ENCODE data around the gene LRRC14B.
"Not testable (repeated sequence)": the region's sequence is repeated elsewhere in the genome, so short reads cannot be mapped to it uniquely, and the experiment has no call there.

Gene LRRC14B

GRCh38 chr5:223791-224190 lies 32.5 kb downstream of the LRRC14B start:
- ChIA-PET POLR2A (ENCODE audit: low non-redundant PET) (no interaction called here), CTCF (no interaction called here)
- H3K27ac ChIP-seq: no peak overlapping the region
- no peak for TF ChIP-seq CTCF (conservative IDR thresholded peaks at IDR 0.05; ENCODE audit: low read depth)
- DNase-seq (ENCODE audit: low spot score): no peak

- POLR2A ChIA-PET (ENCODE audit: low non-redundant PET): no interaction called here
- CTCF ChIA-PET: no interaction called here
- no peak overlapping the region for H3K27ac ChIP-seq
- DNase-seq (ENCODE audit: low spot score): no peak
- TF ChIP-seq CTCF (conservative IDR thresholded peaks at IDR 0.05; ENCODE audit: low read depth): no peak
Measured at GRCh38 chr5:225334-225733, 34.0 kb downstream of the LRRC14B start.

- H3K27ac ChIP-seq; DNase-seq (ENCODE audit: low spot score); POLR2A ChIA-PET (ENCODE audit: low non-redundant PET); CTCF ChIA-PET: not testable (repeated sequence)
Measured at GRCh38 chr5:227375-227774, 36.1 kb downstream of the LRRC14B start.

- POLR2A ChIA-PET (ENCODE audit: low non-redundant PET): no interaction called here
- H3K27ac ChIP-seq: no peak overlapping the region
- DNase-seq (ENCODE audit: low spot score): no peak
- TF ChIP-seq CTCF (conservative IDR thresholded peaks at IDR 0.05; ENCODE audit: low read depth): no peak
- CTCF ChIA-PET: no interaction called here
Measured at GRCh38 chr5:228886-229285, 37.6 kb downstream of the LRRC14B start.

- H3K27ac ChIP-seq: no peak overlapping the region
- POLR2A ChIA-PET (ENCODE audit: low non-redundant PET): no interaction called here
- DNase-seq (ENCODE audit: low spot score): no peak
- CTCF ChIA-PET: no interaction called here
- TF ChIP-seq CTCF (conservative IDR thresholded peaks at IDR 0.05; ENCODE audit: low read depth): no peak
Measured at GRCh38 chr5:230711-231110, 39.4 kb downstream of the LRRC14B start.

GRCh38 chr5:231661-232060 lies 40.4 kb downstream of the LRRC14B start:
- ChIA-PET POLR2A (ENCODE audit: low non-redundant PET) (no interaction called here), CTCF (no interaction called here)
- H3K27ac ChIP-seq: no peak overlapping the region
- no peak for DNase-seq (ENCODE audit: low spot score)
- TF ChIP-seq CTCF (conservative IDR thresholded peaks at IDR 0.05; ENCODE audit: low read depth): no peak

- CTCF ChIA-PET; POLR2A ChIA-PET (ENCODE audit: low non-redundant PET); DNase-seq (ENCODE audit: low spot score); H3K27ac ChIP-seq: not testable (repeated sequence)
Measured at GRCh38 chr5:233426-233825, 42.1 kb downstream of the LRRC14B start.

GRCh38 chr5:234450-234849 lies 43.2 kb downstream of the LRRC14B start:
- ChIA-PET CTCF (no interaction called here), POLR2A (ENCODE audit: low non-redundant PET) (no interaction called here)
- TF ChIP-seq CTCF (conservative IDR thresholded peaks at IDR 0.05; ENCODE audit: low read depth): no peak
- no peak for DNase-seq (ENCODE audit: low spot score)
- H3K27ac ChIP-seq: no peak overlapping the region

- H3K27ac ChIP-seq; CTCF ChIA-PET; POLR2A ChIA-PET (ENCODE audit: low non-redundant PET); DNase-seq (ENCODE audit: low spot score): not testable (repeated sequence)
Measured at GRCh38 chr5:235527-235926, 44.2 kb downstream of the LRRC14B start.

GRCh38 chr5:237931-238330 lies 46.6 kb downstream of the LRRC14B start:
- POLR2A ChIA-PET (ENCODE audit: low non-redundant PET): not testable (repeated sequence)

GRCh38 chr5:240550-240949 lies 49.3 kb downstream of the LRRC14B start:
- POLR2A ChIA-PET (ENCODE audit: low non-redundant PET); CTCF ChIA-PET; DNase-seq (ENCODE audit: low spot score); H3K27ac ChIP-seq: not testable (repeated sequence)

More at GRCh38 chr5:237931-238330, 46.6 kb downstream of the LRRC14B start:
- H3K27ac ChIP-seq; DNase-seq (ENCODE audit: low spot score); CTCF ChIA-PET: not testable (repeated sequence)
